CD4-positive, alpha-beta T cell (primary cell): ENCODE measurements around the gene PDE3A. TPM values are rescaled to one million over a fixed set of nuclear protein-coding genes. Genes with fewer than 3 reads are reported as not detected.
A peak's percentile ranks its signal among the peaks of the same experiment; 100 is the strongest.
"Not testable (repeated sequence)": the region's sequence is repeated elsewhere in the genome, so short reads cannot be mapped to it uniquely, and the experiment has no call there.

Source experiments
- ATAC-seq: fragments of 200-7000 bp; cut with Tn5 transposase; one replicate; pipeline ENCODE4 v1.10.0; 2022; ENCODE audit warnings: mild to moderate bottlenecking; ENCODE audit not compliant: poor library complexity
- CTCF ChIA-PET: fragments of 350-600 bp; sonication (Branson Sonifier 250); formaldehyde crosslinking; loops from one replicate; lab custom pipeline; 2021; ENCODE audit warnings: antibody characterized with exemption, inconsistent platforms; lab: Charles Lee
- POLR2A ChIA-PET: fragments of 350-600 bp; sonication (Branson Sonifier 250); formaldehyde crosslinking; loops from one replicate; lab custom pipeline; 2021; ENCODE audit warnings: antibody characterized with exemption, inconsistent platforms; lab: Charles Lee
- DNase-seq, 14 experiments: peaks; one replicate each; pipeline ENCODE4 v3.0.0-alpha.2; 2013 to 2020; ENCODE audit warnings: mixed read lengths in 2 of 14
- H3K27ac ChIP-seq, 2 donors: one replicate each; pipeline versions ENCODE4 v1.5.1 to v1.7.0; 2013; ENCODE audit warnings: low read length in 2 of 2, low read depth in 1 of 2, mild to moderate bottlenecking in 1 of 2
- H3K27me3 ChIP-seq, 2 experiments: 1 replicate in 1 of 2; 2 replicates in 1 of 2; pipeline versions ENCODE4 v1.6.1 to v1.7.0; 2013; ENCODE audit warnings: low read length in 2 of 2, control low read depth in 1 of 2, mild to moderate bottlenecking in 1 of 2, moderate library complexity in 1 of 2; ENCODE audit not compliant: insufficient read depth in 2 of 2, control insufficient read depth in 1 of 2
- H3K36me3 ChIP-seq: one replicate; pipeline ENCODE4 v1.6.1; 2013; ENCODE audit warnings: low read length, control low read depth; ENCODE audit not compliant: insufficient read depth
- H3K4me1 ChIP-seq: one replicate; pipeline ENCODE4 v1.6.1; 2013; ENCODE audit warnings: low read length, control low read depth; ENCODE audit not compliant: insufficient read depth
- H3K4me3 ChIP-seq: one replicate; pipeline ENCODE4 v1.5.1; 2013; ENCODE audit warnings: mild to moderate bottlenecking, low read length, moderate library complexity
- H3K9me3 ChIP-seq, 2 experiments: 1 replicate in 1 of 2; 2 replicates in 1 of 2; pipeline versions ENCODE4 v1.6.1 to v1.7.0; 2013; ENCODE audit warnings: low read length in 2 of 2, mild to moderate bottlenecking in 2 of 2, control low read depth in 1 of 2, moderate library complexity in 1 of 2; ENCODE audit not compliant: control insufficient read depth in 1 of 2, insufficient read depth in 1 of 2
- H3K27ac Mint-ChIP-seq: one replicate; pipeline ENCODE4 v1.8.0; 2020; ENCODE audit warnings: mixed read lengths
- H3K27me3 Mint-ChIP-seq: one replicate; pipeline ENCODE4 v1.8.0; 2021; ENCODE audit warnings: mixed read lengths
- H3K36me3 Mint-ChIP-seq: one replicate; pipeline ENCODE4 v1.8.0; 2021; ENCODE audit warnings: low read depth, mixed read lengths
- H3K4me1 Mint-ChIP-seq: one replicate; pipeline ENCODE4 v1.8.0; 2021; ENCODE audit warnings: low read depth, mixed read lengths
- H3K4me3 Mint-ChIP-seq: one replicate; pipeline ENCODE4 v1.8.0; 2020; ENCODE audit warnings: mild to moderate bottlenecking, mixed read lengths
- H3K9me3 Mint-ChIP-seq: one replicate; pipeline ENCODE4 v1.8.0; 2020; ENCODE audit warnings: mixed read lengths
- intact Hi-C, 2 experiments: fragments of 100-400 bp; cut with DNase I in 1 of 2; cut with micrococcal nuclease in 1 of 2; formaldehyde crosslinking; loops; one replicate each; pipeline versions ENCODE4 v1.15.1 to v1.9.0; 2023 to 2025; cut with DNase I, micrococcal nuclease
- total RNA-seq, 174 experiments: library from RNA in 2 of 174; stranded (reverse) in 2 of 174; gene quantifications; one replicate each; pipeline ENCODE4 v1.2.3 and lab custom pipeline; 2021 to 2026
- TF ChIP-seq, protein P1 (sequence below): fragments of 200-600 bp; IDR thresholded peaks from one replicate; pipeline ENCODE4 v1.8.0; 2022; ENCODE audit warnings: antibody characterized with exemption, mild to moderate bottlenecking

Gene PDE3A
- total RNA-seq, 2 experiments from 2014 or later = not detected

DNA sequence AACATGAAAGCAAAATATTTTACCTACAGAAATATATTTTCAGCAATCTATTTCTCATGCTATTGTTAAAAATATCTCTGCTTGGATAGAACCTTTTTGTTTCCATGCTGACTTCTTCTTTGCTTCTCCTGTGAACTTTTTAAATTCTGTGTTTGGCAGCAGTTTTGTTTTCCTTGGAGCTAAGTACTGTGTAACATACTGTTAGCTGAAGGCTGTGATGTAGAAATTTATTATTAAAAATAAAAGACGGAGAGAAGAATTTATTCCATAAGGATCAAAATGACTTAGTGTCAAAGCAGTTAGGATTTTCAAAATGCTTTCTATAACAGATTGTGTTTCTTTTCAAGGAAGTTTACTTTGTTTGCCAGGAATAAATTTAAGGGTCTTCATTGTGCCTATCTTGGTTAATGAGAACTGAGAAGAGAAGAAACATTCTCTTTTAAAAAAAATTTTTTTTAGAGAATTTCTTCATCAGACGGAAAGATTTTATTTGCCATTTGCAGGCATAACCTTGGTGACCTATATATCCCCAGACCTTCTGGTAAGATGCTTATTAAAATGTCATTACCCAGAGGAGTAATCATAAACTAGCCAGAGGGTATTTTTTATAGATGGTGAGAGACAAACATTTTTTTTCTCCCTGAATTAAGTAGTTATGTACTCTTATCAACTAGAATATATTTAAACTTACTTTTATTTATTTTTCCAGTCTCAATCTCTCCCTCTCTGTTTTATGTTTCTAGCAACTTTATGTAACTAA, 179.7 kb downstream of the PDE3A start:
- no peaks in the 10 kb centered on the region for H3K9me3 Mint-ChIP-seq
- no peaks in the 10 kb centered on the region for H3K27me3 Mint-ChIP-seq
- H3K36me3 ChIP-seq = no peaks in the 10 kb centered on the region
- H3K4me3 ChIP-seq = no peak overlapping the region
- TF ChIP-seq, protein P1, sequence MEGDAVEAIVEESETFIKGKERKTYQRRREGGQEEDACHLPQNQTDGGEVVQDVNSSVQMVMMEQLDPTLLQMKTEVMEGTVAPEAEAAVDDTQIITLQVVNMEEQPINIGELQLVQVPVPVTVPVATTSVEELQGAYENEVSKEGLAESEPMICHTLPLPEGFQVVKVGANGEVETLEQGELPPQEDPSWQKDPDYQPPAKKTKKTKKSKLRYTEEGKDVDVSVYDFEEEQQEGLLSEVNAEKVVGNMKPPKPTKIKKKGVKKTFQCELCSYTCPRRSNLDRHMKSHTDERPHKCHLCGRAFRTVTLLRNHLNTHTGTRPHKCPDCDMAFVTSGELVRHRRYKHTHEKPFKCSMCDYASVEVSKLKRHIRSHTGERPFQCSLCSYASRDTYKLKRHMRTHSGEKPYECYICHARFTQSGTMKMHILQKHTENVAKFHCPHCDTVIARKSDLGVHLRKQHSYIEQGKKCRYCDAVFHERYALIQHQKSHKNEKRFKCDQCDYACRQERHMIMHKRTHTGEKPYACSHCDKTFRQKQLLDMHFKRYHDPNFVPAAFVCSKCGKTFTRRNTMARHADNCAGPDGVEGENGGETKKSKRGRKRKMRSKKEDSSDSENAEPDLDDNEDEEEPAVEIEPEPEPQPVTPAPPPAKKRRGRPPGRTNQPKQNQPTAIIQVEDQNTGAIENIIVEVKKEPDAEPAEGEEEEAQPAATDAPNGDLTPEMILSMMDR = no peak
- no peak for DNase-seq
- no peak overlapping the region for H3K27ac ChIP-seq
- H3K4me3 Mint-ChIP-seq = no peak overlapping the region
- H3K27me3 ChIP-seq = no peaks in the 10 kb centered on the region
- H3K9me3 ChIP-seq = peaks cover 0 to 12% of the 10 kb centered on the region in 2 experiments
- ChIA-PET CTCF (no interaction called here), POLR2A (no interaction called here)
- H3K4me1 Mint-ChIP-seq = no peaks in the 10 kb centered on the region
- H3K4me1 ChIP-seq = no peaks in the 10 kb centered on the region
- no peak overlapping the region for H3K27ac Mint-ChIP-seq
- no peaks in the 10 kb centered on the region for H3K36me3 Mint-ChIP-seq
- ATAC-seq = no peak
- intact Hi-C loops = no loop called here

DNA sequence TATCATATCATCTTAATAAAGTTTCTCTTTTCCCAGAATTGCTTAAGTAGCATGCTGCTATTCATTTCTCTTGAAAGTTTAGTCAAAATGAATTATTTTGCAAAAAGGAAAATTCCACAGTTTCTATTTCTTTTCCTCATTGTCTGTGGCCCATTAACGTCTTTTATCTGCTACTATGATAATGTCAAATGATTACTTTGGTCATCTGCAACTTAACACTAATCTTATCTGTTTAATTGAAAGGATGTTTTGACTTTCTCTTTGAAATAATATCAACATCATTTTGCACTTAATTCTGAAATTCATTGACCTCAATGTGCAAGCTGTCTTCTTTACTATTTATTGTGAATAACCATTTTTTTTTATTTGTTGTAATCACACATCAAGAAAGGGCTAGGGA, 180.3 kb downstream of the PDE3A start:
- H3K9me3 Mint-ChIP-seq = no peaks in the 10 kb centered on the region
- CTCF ChIA-PET = no interaction called here

DNA sequence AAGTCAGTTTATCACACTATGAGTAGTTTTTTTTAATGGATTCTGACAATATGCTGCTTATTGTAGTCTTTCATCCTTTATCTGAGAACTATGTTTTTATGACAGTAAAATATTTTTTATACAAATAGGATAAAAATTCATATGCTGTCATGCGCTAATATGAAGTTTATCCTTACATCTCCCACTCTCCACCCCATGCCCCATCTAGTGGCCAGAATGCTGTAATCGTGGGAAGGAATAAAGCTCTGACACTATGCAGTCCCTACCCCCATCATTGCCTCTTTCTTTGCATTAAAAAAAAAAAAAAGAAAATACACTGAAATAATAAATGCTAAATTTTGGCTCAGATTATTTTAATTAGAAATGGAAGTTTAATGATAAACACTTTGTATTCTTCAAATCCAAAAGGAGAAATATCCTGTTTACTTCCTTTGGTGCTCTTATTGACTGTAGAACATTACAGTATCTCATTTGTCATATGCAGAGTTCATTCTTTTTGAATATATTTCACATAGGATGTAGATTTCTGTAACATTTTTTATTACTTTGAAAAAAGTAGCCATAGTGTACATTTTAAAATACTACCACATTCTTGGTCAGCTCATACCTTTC, 180.9 kb downstream of the PDE3A start:
- Histone ChIP-seq H3K9me3 (peaks cover 0 to 12% of the 10 kb centered on the region in 2 experiments), H3K27ac (no peak overlapping the region), H3K27me3 (no peaks in the 10 kb centered on the region), H3K36me3 (no peaks in the 10 kb centered on the region), H3K4me1 (no peaks in the 10 kb centered on the region), H3K4me3 (no peak overlapping the region)
- TF ChIP-seq, protein P1 = no peak
- intact Hi-C loops = no loop called here
- Mint-ChIP-seq H3K4me3 (no peak overlapping the region), H3K36me3 (no peaks in the 10 kb centered on the region), H3K27ac (no peak overlapping the region), H3K9me3 (no peaks in the 10 kb centered on the region), H3K27me3 (no peaks in the 10 kb centered on the region), H3K4me1 (no peaks in the 10 kb centered on the region)
- DNase-seq (no peak), ATAC-seq (no peak)
- CTCF ChIA-PET = no interaction called here
- POLR2A ChIA-PET = no interaction called here

More for the DNA sequence above, 180.3 kb downstream of the PDE3A start:
- no peaks in the 10 kb centered on the region for H3K36me3 ChIP-seq
- H3K27ac Mint-ChIP-seq = no peak overlapping the region
- no peaks in the 10 kb centered on the region for H3K27me3 Mint-ChIP-seq
- ATAC-seq = no peak
- no peak overlapping the region for H3K4me3 Mint-ChIP-seq
- intact Hi-C loops = no loop called here
- H3K4me1 ChIP-seq = no peaks in the 10 kb centered on the region
- TF ChIP-seq, protein P1 = no peak
- no peaks in the 10 kb centered on the region for H3K4me1 Mint-ChIP-seq
- POLR2A ChIA-PET = no interaction called here
- no peaks in the 10 kb centered on the region for H3K27me3 ChIP-seq
- no peak overlapping the region for H3K27ac ChIP-seq
- no peaks in the 10 kb centered on the region for H3K36me3 Mint-ChIP-seq
- no peak for DNase-seq
- peaks cover 0 to 12% of the 10 kb centered on the region in 2 experiments for H3K9me3 ChIP-seq
- no peak overlapping the region for H3K4me3 ChIP-seq

DNA sequence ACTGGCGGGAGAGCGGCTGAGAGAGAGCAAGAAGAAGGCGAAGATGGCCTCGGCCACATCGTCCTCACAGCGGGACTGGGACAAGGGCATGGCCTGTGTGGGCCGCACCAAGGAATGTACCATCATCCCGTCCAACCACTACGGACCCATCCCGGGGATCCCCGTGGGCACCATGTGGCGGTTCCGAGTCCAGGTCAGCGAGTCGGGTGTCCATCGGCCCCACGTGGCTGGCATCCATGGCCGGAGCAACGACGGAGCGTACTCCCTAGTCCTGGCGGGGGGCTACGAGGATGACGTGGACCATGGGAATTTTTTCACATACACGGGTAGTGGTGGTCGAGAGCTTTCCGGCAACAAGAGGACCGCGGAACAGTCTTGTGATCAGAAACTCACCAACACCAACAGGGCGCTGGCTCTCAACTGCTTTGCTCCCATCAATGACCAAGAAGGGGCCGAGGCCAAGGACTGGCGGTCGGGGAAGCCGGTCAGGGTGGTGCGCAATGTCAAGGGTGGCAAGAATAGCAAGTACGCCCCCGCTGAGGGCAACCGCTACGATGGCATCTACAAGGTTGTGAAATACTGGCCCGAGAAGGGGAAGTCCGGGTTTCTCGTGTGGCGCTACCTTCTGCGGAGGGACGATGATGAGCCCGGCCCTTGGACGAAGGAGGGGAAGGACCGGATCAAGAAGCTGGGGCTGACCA, 183.6 kb downstream of the PDE3A start:
- H3K27ac ChIP-seq, H3K36me3 ChIP-seq, H3K4me3 ChIP-seq, H3K4me3 Mint-ChIP-seq, H3K27me3 Mint-ChIP-seq, H3K4me1 Mint-ChIP-seq, intact Hi-C loops, CTCF ChIA-PET, H3K9me3 Mint-ChIP-seq, H3K36me3 Mint-ChIP-seq, H3K27me3 ChIP-seq, ATAC-seq, POLR2A ChIA-PET, H3K27ac Mint-ChIP-seq, H3K4me1 ChIP-seq: not testable (repeated sequence)
- DNase-seq = peak in 1 of 14 experiments; percentile 10
- peaks cover 0 to 12% of the 10 kb centered on the region in 2 experiments for H3K9me3 ChIP-seq

DNA sequence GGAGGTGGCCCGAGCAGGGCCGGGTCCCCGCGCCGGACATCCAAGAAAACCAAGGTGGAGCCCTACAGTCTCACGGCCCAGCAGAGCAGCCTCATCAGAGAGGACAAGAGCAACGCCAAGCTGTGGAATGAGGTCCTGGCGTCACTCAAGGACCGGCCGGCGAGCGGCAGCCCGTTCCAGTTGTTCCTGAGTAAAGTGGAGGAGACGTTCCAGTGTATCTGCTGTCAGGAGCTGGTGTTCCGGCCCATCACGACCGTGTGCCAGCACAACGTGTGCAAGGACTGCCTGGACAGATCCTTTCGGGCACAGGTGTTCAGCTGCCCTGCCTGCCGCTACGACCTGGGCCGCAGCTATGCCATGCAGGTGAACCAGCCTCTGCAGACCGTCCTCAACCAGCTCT, 184.2 kb downstream of the PDE3A start:
- peaks cover 0 to 12% of the 10 kb centered on the region in 2 experiments for H3K9me3 ChIP-seq
- H3K36me3 ChIP-seq, H3K4me1 ChIP-seq, POLR2A ChIA-PET, H3K4me1 Mint-ChIP-seq, H3K27ac Mint-ChIP-seq, H3K27ac ChIP-seq, H3K4me3 Mint-ChIP-seq, H3K4me3 ChIP-seq, H3K27me3 Mint-ChIP-seq, H3K36me3 Mint-ChIP-seq, ATAC-seq, H3K9me3 Mint-ChIP-seq, DNase-seq, H3K27me3 ChIP-seq, intact Hi-C loops, CTCF ChIA-PET: not testable (repeated sequence)
